GM23338 (cell line): ENCODE measurements around the gene HAUS5.

Source experiments
- POLR2AphosphoS5 ChIP-seq: IDR thresholded peaks from 2 replicates; pipeline ENCODE4 v1.6.1; 2016; ENCODE audit warnings: antibody characterized with exemption, low read depth
- STAT1 ChIP-seq: IDR thresholded peaks from one replicate; pipeline ENCODE4 v1.6.1; 2016; ENCODE audit warnings: antibody characterized with exemption; ENCODE audit not compliant: unreplicated experiment

GRCh38 chr19:35629332-35629633, 16.7 kb downstream of the HAUS5 start:
- no peak for TF ChIP-seq STAT1
- no peak for TF ChIP-seq POLR2AphosphoS5
